DMS53 treated with DMSO at 0.1 percent for 48 hours (cell line): ENCODE measurements around the gene MN1.
"Not testable (repeated sequence)": the region's sequence is repeated elsewhere in the genome, so short reads cannot be mapped to it uniquely, and the experiment has no call there.

Experiments used
- DNase-seq: peaks from one replicate; lab custom pipeline; 2025; ENCODE audit not compliant: unreplicated experiment; lab: John Stamatoyannopoulos, UW

The MN1 gene

GRCh38 chr22:27745809-27746208, 55.7 kb downstream of the MN1 start:
- DNase-seq: no peak

GRCh38 chr22:27745154-27745553, 56.4 kb downstream of the MN1 start:
- no peak for DNase-seq

GRCh38 chr22:27744078-27744477, 57.5 kb downstream of the MN1 start:
- not testable (repeated sequence) for DNase-seq

GRCh38 chr22:27740202-27740748, 61.3 kb downstream of the MN1 start:
- DNase-seq: no peak

- no peak for DNase-seq
Observed at GRCh38 chr22:27737521-27737920, 64.0 kb downstream of the MN1 start.

GRCh38 chr22:27734066-27734465, 67.5 kb downstream of the MN1 start:
- DNase-seq: no peak

GRCh38 chr22:27732841-27733240, 68.7 kb downstream of the MN1 start:
- no peak for DNase-seq

- no peak for DNase-seq
Observed at GRCh38 chr22:27732391-27732790, 69.2 kb downstream of the MN1 start.

- no peak for DNase-seq
Observed at GRCh38 chr22:27731621-27732020, 69.9 kb downstream of the MN1 start.

- DNase-seq: no peak
Observed at GRCh38 chr22:27730641-27731433, 70.7 kb downstream of the MN1 start.

- DNase-seq: no peak
Observed at GRCh38 chr22:27729246-27729645, 72.3 kb downstream of the MN1 start.

- DNase-seq: no peak
Observed at GRCh38 chr22:27727673-27728451, 73.7 kb downstream of the MN1 start.

- no peak for DNase-seq
Observed at GRCh38 chr22:27726686-27727449, 74.7 kb downstream of the MN1 start.

- DNase-seq: no peak
Observed at GRCh38 chr22:27726331-27726685, 75.2 kb downstream of the MN1 start.

GRCh38 chr22:27725661-27726060, 75.9 kb downstream of the MN1 start:
- no peak for DNase-seq

- DNase-seq: no peak
Observed at GRCh38 chr22:27724709-27725108, 76.8 kb downstream of the MN1 start.

- DNase-seq: no peak
Observed at GRCh38 chr22:27724157-27724556, 77.4 kb downstream of the MN1 start.

- DNase-seq: no peak
Observed at GRCh38 chr22:27723708-27724107, 77.8 kb downstream of the MN1 start.

- no peak for DNase-seq
Observed at GRCh38 chr22:27723158-27723557, 78.4 kb downstream of the MN1 start.

GRCh38 chr22:27720860-27721259, 80.7 kb downstream of the MN1 start:
- no peak for DNase-seq

- DNase-seq: no peak
Observed at GRCh38 chr22:27719535-27720227, 81.9 kb downstream of the MN1 start.
